GM12872 (cell line): Measurements from ENCODE around the gene C3orf22.

ENCODE experiments used
- TF ChIP-seq, protein P1 (sequence below): IDR thresholded peaks from 3 replicates; pipeline ENCODE4 v1.5.1; 2011; ENCODE audit warnings: low read depth, mild to moderate bottlenecking, low read length, moderate library complexity; ENCODE audit not compliant: insufficient read depth

C3orf22 gene

DNA sequence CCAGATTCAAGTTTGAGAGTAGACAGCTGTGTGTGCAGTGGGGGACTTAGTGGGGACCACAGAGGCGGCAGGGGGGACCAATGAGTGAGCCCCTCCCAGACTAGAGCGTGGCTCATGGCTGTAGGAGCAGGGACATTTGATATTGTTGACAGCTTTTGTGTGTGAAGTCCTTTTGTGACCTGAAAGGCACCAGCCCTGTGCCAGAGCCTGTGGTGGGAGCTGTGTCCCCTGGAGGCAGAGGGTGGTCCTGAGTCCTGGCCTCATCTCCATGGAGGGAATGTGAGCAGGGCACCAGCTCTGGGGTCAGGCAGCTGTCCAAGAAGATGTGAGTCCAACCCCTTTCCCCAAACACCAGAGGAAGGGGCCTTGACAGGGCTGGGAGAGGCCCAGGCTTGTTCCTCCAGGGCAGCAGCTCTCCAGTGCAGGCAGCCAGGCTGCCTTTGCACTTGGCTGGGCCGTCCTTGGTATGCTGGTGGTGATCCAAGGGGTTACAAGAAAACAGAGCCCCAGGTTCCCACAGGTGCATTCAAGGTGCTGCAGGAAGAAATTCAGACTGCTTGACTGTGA, 10.1 kb upstream of the C3orf22 start:
- TF ChIP-seq, protein P1, sequence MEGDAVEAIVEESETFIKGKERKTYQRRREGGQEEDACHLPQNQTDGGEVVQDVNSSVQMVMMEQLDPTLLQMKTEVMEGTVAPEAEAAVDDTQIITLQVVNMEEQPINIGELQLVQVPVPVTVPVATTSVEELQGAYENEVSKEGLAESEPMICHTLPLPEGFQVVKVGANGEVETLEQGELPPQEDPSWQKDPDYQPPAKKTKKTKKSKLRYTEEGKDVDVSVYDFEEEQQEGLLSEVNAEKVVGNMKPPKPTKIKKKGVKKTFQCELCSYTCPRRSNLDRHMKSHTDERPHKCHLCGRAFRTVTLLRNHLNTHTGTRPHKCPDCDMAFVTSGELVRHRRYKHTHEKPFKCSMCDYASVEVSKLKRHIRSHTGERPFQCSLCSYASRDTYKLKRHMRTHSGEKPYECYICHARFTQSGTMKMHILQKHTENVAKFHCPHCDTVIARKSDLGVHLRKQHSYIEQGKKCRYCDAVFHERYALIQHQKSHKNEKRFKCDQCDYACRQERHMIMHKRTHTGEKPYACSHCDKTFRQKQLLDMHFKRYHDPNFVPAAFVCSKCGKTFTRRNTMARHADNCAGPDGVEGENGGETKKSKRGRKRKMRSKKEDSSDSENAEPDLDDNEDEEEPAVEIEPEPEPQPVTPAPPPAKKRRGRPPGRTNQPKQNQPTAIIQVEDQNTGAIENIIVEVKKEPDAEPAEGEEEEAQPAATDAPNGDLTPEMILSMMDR: no peak

DNA sequence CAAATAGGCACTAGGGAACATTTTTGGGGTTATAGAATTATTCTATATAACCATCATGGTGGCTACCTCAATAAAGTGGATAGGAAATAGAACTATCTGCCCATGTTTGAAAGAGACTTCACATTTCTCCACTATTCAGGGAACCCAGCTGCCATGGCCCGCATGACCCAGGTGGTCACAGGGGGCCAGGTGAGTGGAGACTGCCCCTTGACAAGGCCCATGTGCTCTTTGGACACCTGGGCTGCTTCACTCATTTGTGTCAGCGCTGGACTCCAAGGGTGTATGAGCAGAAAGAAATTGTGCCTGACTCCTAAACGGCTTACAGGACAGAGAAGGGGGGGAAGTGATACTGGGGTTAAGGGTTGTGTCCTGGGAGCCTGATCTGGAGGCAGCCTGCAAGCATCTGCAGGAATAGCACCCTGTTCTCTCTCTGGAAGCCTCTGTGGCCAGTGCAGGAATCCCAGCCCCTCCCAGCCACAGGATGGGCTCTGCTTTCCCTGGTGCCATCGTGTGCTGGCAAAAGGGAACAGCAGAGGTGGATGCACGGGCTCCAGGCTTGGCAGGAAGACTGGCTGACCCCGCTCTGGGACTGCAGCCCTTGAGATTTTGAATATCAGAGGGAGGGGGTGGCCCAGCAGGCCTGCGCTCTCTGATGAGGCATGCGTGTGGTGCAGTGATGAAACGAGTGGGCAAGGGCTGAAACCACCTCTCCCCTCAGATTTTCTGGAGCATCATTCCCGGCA, 9.1 kb upstream of the C3orf22 start:
- TF ChIP-seq, protein P1: no peak

DNA sequence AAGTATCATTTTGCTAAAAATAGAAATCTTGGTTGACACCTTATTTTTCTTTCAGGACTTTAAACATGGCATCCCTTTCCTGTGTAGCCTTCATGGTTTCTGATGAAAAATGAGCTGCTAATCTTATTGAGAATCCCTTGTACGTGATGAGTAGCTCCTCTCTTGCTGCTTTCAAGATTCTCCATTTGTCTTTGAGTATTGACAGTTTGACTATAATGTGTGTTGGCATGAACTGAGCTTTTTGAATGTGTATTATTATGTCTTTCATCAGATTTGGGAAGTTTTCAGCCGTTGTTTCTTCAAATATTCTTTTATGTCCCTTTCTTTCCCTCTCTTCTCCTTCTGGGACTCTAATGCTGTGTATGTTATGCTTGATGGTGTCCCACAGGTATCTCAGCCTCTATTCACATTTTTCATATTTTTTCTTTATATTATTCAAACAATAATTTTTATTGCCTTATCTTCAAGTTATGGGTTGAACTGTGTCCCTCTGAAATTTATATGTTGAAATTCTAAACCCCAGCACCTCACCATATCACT, 4.1 kb upstream of the C3orf22 start:
- TF ChIP-seq, protein P1: no peak

DNA sequence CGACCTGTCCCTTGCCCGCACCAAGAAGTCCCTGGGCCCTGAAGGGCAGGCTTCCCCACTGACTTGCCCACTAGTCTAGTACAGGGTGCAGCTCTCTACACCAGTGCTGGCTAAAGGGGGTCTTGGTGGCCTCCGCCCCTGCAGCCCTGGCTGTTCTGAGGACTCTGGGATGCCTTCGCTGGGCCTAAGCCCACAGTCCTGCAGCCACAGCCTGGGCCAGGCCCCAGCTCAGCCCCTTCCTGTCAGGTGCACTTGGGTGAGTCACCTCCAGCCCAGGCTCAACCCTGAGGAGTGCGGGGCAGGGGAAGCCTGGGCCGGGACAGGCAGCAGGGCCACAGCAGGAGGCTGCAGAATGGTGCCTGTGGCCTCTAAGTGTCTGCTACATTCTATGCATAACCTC, 971 bp downstream of the C3orf22 start:
- TF ChIP-seq, protein P1: no peak

DNA sequence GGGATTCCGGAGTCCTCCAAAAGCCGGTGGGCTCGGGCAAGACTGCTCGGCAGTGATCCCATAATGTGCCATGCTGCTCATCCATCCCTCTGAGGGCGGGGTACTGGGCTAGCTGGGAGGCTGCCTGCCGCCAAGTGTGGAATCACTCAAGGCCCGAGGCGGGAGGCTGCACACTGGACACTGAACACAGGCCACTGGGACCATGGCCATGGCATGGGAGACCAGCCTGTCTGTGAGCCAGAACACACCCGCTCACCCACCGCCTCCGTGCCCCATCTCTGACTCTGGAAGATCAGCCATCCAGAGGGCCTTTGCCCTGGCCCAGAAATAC, 1.4 kb downstream of the C3orf22 start:
- TF ChIP-seq, protein P1: no peak

DNA sequence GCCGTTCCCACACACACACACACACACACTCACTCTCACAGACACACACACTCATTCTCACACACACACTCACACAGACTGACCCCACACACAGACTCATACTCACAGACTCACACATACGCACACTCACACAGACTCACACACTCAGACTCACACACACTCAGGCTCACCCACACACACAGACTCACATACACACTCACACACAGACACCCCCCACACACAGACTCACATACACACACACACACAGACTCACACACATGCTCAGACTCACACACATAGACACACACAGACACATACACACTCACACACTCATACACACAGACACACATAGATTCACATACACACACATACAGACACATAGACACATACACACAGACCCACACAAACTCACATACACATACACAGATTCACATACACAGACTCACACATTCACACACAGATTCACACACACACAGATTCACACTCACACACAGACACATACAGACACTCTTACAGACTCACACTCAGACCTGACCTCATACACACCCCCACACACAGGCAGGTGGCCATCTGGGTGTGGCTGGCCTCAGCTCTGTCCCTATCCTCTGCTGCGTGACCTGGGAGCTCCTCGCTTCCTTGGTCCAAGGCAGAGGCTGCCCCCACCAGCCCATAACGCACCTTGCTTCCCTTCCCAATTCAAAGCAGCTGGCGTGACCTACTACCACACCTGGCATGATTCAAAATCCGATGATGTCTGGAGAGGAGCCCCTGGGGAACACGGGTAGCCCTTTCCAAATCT, 1.9 kb downstream of the C3orf22 start:
- TF ChIP-seq, protein P1: no peak
